NT2/D1 (cell line): ENCODE data around the gene NPTXR.
A peak's percentile ranks its signal among the peaks of the same experiment; 100 is the strongest.

Source experiments
- DNase-seq: peaks from one replicate; pipeline ENCODE4 v3.0.0-alpha.2; 2011; ENCODE audit warnings: low read depth, low spot score
- H3K27me3 ChIP-seq: 2 replicates; pipeline ENCODE4 v1.6.0; 2011; ENCODE audit warnings: mild to moderate bottlenecking; ENCODE audit not compliant: insufficient read length, insufficient read depth
- H3K36me3 ChIP-seq: 2 replicates; pipeline ENCODE4 v1.6.1; 2011; ENCODE audit warnings: mild to moderate bottlenecking, low read length, mixed read lengths; ENCODE audit not compliant: insufficient read depth, insufficient read length
- H3K4me1 ChIP-seq: 2 replicates; pipeline ENCODE4 v1.5.1; 2011; ENCODE audit not compliant: insufficient read depth, insufficient read length
- H3K4me3 ChIP-seq: 2 replicates; pipeline ENCODE4 v1.5.1; 2011; ENCODE audit warnings: low read depth; ENCODE audit not compliant: insufficient read length
- H3K9ac ChIP-seq: 2 replicates; pipeline ENCODE4 v1.6.0; 2011; ENCODE audit warnings: low read depth; ENCODE audit not compliant: insufficient read length
- H3K9me3 ChIP-seq: 2 replicates; pipeline ENCODE4 v1.5.1; 2011; ENCODE audit warnings: mild to moderate bottlenecking, low read length; ENCODE audit not compliant: insufficient read depth
- SUZ12 ChIP-seq: IDR thresholded peaks from 2 replicates; pipeline ENCODE4 v1.6.1; 2011; ENCODE audit not compliant: insufficient read length, insufficient read depth; ENCODE audit errors: extremely low read depth
- YY1 ChIP-seq: IDR thresholded peaks from 2 replicates; pipeline ENCODE4 v1.6.1; 2011; ENCODE audit not compliant: insufficient read length, insufficient read depth
- ZNF274 ChIP-seq: IDR thresholded peaks from 2 replicates; pipeline ENCODE4 v1.6.1; 2011; ENCODE audit warnings: mild to moderate bottlenecking, low read depth, low read length

Gene NPTXR

DNA sequence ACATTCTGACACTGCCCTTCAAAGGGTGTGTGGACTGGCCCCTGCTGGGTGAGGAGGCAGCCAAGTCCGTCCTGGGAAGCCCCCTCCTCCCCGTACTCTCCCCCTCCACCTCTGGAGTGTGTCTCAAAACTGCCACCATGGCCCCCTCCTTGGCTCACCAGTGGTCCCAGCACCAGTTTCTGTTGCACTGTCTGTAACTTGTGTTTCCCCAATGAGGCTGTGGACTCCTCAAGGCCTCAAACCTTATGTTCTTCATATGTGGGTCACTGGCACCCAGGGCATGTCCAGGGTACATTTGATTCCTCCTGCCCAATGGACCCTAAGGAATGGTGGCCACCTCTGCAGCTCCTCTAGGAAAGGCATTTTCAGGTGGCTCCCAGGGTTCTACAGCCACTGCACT is 6.6 kb upstream of the NPTXR start:
- H3K27me3 ChIP-seq = peaks cover 15% of the 10 kb centered on the region
- TF ChIP-seq YY1 (no peak), SUZ12 (no peak), ZNF274 (no peak)

DNA sequence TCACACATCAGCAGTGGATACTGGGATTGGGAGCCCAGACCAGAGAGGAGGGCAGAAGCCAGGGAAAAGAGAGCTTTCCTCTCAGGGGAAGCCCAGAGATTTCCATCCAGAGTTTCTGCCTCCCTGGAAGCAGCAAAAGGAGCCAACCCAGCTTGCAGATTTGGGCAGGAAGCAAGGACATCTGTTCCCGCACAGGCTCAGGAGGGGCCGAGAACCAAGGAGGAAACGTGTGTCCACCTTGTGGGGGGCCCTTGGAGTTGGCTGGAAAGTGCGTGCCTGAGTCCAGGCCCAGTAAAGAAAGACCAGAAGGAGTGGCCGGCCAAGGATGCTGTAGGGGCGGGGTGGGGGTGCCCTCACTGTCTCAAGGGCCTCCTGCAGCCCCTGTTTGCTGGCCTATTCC is 6.0 kb upstream of the NPTXR start:
- H3K27me3 ChIP-seq = peaks cover 21% of the 10 kb centered on the region
- peaks cover 8% of the 10 kb centered on the region for H3K4me1 ChIP-seq
- no peaks in the 10 kb centered on the region for H3K36me3 ChIP-seq
- no peak overlapping the region for H3K4me3 ChIP-seq
- DNase-seq = no peak
- no peaks in the 10 kb centered on the region for H3K9me3 ChIP-seq
- no peak overlapping the region for H3K9ac ChIP-seq
- TF ChIP-seq ZNF274 (no peak), SUZ12 (no peak), YY1 (no peak)

More for the DNA sequence above, 6.6 kb upstream of the NPTXR start:
- no peaks in the 10 kb centered on the region for H3K36me3 ChIP-seq
- H3K4me3 ChIP-seq = no peak overlapping the region
- DNase-seq = no peak
- no peaks in the 10 kb centered on the region for H3K9me3 ChIP-seq
- peaks cover 6% of the 10 kb centered on the region for H3K4me1 ChIP-seq
- H3K9ac ChIP-seq = no peak overlapping the region

GRCh38 chr22:38846412-38846811 is 2.6 kb upstream of the NPTXR start:
- Histone ChIP-seq H3K27me3 (peaks cover 35% of the 10 kb centered on the region), H3K9me3 (no peaks in the 10 kb centered on the region), H3K4me3 (no peak overlapping the region), H3K4me1 (peaks cover 8% of the 10 kb centered on the region), H3K36me3 (no peaks in the 10 kb centered on the region), H3K9ac (no peak overlapping the region)
- TF ChIP-seq SUZ12 = no peak
- no peak for TF ChIP-seq YY1
- no peak for TF ChIP-seq ZNF274
- no peak for DNase-seq

GRCh38 chr22:38845004-38845740 is 1.3 kb upstream of the NPTXR start:
- Histone ChIP-seq H3K27me3 (peaks cover 32% of the 10 kb centered on the region), H3K36me3 (no peaks in the 10 kb centered on the region), H3K4me3 (no peak overlapping the region), H3K9me3 (no peaks in the 10 kb centered on the region), H3K9ac (no peak overlapping the region), H3K4me1 (peaks cover 10% of the 10 kb centered on the region)
- no peak for DNase-seq
- TF ChIP-seq YY1 (no peak), ZNF274 (no peak), SUZ12 (no peak)

DNA sequence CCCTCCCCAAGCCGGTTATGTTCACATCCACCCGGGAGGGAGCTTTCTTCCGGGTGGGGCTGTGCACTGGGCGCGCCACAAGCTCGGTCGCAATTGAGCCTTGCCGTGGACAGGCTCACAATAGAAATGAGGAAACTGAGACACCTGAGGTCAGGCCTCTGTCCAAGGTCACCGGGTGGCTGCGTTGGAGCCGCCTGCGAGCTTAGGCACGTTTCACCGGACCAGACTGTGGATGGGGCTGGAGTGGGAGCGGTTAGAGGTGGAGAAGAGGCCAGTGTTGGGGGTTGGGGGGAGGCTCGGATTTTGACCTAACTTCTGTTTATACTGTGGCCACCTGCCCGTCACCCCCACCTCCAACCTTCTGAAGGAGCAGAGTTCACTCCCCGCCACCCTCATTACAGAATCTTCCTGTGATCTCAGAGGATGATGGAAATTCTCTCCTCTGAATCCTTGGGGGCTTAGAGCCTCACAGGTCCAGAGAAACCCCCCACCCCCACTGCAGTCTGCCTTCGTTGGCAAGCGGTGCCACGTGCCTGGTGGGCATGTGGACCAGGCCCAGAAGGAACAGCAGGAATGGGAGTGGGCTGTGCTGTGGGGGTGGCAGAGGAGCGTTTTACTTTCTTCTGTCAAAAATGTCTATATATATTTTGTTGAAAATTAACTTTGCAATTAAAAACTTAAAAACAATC is 631 bp upstream of the NPTXR start:
- Histone ChIP-seq H3K36me3 (no peaks in the 10 kb centered on the region), H3K9me3 (no peaks in the 10 kb centered on the region), H3K4me3 (peak overlapping the region; percentile 77), H3K27me3 (peaks cover 32% of the 10 kb centered on the region), H3K4me1 (peaks cover 10% of the 10 kb centered on the region), H3K9ac (peak overlapping the region; percentile 32)
- DNase-seq = no peak
- TF ChIP-seq ZNF274 (no peak), YY1 (no peak), SUZ12 (no peak)

GRCh38 chr22:38843201-38843656 is 599 bp downstream of the NPTXR start:
- H3K9ac ChIP-seq = peak overlapping the region; percentile 89

DNA sequence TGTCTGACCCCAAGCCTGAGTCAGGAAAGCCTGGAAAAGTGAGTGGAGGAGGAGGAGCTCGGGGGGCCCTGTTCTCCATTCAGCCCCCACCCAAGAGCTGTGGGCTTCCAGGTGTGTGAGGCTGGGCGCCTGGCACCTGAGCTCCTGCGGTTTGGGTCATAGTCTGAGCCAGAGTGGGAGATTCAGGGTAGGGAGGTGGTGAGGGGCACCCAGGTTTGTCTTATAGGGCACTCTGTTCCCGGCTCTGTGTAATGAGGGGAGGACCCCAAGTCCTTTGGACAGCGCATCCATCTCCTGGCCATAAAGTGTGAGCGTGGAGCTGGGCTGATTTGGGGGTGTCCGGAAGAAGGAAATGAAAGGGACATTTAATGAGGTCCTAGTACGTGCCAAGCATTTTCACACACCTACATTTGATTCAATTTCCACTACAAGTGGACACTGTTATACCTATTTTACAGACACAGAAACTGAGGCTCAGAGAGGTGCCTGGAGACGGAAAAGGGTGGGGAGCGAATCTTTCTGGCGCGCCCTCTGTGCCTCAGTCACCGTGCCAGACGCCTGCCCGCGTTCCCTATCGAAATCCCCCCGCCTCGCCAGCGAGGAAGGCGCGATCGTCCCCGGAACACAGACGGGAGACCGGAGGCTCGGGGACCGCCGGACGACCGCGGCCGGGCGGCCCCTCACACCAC is 1.2 kb downstream of the NPTXR start:
- Histone ChIP-seq H3K9me3 (no peaks in the 10 kb centered on the region), H3K36me3 (no peaks in the 10 kb centered on the region), H3K4me3 (peak overlapping the region; percentile 77), H3K4me1 (peaks cover 9% of the 10 kb centered on the region), H3K27me3 (peaks cover 27% of the 10 kb centered on the region), H3K9ac (peak overlapping the region; percentile 89)
- no peak for TF ChIP-seq YY1
- DNase-seq = no peak

More at GRCh38 chr22:38843201-38843656, 599 bp downstream of the NPTXR start:
- TF ChIP-seq ZNF274 (no peak), YY1 (no peak), SUZ12 (no peak)
- H3K9me3 ChIP-seq = no peaks in the 10 kb centered on the region
- no peaks in the 10 kb centered on the region for H3K36me3 ChIP-seq
- H3K4me1 ChIP-seq = peaks cover 10% of the 10 kb centered on the region
- peak; percentile 43 for DNase-seq
- peak overlapping the region; percentile 77 for H3K4me3 ChIP-seq
- peaks cover 27% of the 10 kb centered on the region for H3K27me3 ChIP-seq
